ENCODE measurements around the gene RXRG.

Gene RXRG

GRCh38 chr1:165449131-165449530 is 4.2 kb upstream of the RXRG start:
- DNase-seq (ENCODE audit: low read depth): no peak

- DNase-seq (ENCODE audit: low read depth): no peak
These were observed 462 bp upstream of the RXRG start for GRCh38 chr1:165445388-165445787.

GRCh38 chr1:165443539-165444311 is 1.2 kb downstream of the RXRG start:
- no peak for DNase-seq (ENCODE audit: low read depth)

GRCh38 chr1:165442653-165443052 is 2.3 kb downstream of the RXRG start:
- DNase-seq (ENCODE audit: low read depth): no peak

- no peak for DNase-seq (ENCODE audit: low read depth)
These were observed 2.9 kb downstream of the RXRG start for GRCh38 chr1:165442053-165442452.

- no peak for DNase-seq (ENCODE audit: low read depth)
These were observed 3.6 kb downstream of the RXRG start for GRCh38 chr1:165441166-165441880.

- no peak for DNase-seq (ENCODE audit: low read depth)
These were observed 5.6 kb downstream of the RXRG start for GRCh38 chr1:165439330-165439729.

GRCh38 chr1:165436994-165437393 is 7.9 kb downstream of the RXRG start:
- no peak for DNase-seq (ENCODE audit: low read depth)

- DNase-seq (ENCODE audit: low read depth): no peak
These were observed 9.1 kb downstream of the RXRG start for GRCh38 chr1:165435801-165436200.

GRCh38 chr1:165434281-165434680 is 10.6 kb downstream of the RXRG start:
- no peak for DNase-seq (ENCODE audit: low read depth)

- no peak for DNase-seq (ENCODE audit: low read depth)
These were observed 13.8 kb downstream of the RXRG start for GRCh38 chr1:165431079-165431478.

- no peak for DNase-seq (ENCODE audit: low read depth)
These were observed 18.2 kb downstream of the RXRG start for GRCh38 chr1:165426745-165427144.

GRCh38 chr1:165425621-165426020 is 19.3 kb downstream of the RXRG start:
- DNase-seq (ENCODE audit: low read depth): no peak

- no peak for DNase-seq (ENCODE audit: low read depth)
These were observed 20.3 kb downstream of the RXRG start for GRCh38 chr1:165424454-165425216.

- no peak for DNase-seq (ENCODE audit: low read depth)
These were observed 21.8 kb downstream of the RXRG start for GRCh38 chr1:165423136-165423535.

- DNase-seq (ENCODE audit: low read depth): no peak
These were observed 24.3 kb downstream of the RXRG start for GRCh38 chr1:165420655-165421054.

GRCh38 chr1:165419839-165420238 is 25.1 kb downstream of the RXRG start:
- no peak for DNase-seq (ENCODE audit: low read depth)

- DNase-seq (ENCODE audit: low read depth): no peak
These were observed 26.7 kb downstream of the RXRG start for GRCh38 chr1:165418195-165418594.

GRCh38 chr1:165416876-165417275 is 28.1 kb downstream of the RXRG start:
- no peak for DNase-seq (ENCODE audit: low read depth)

- no peak for DNase-seq (ENCODE audit: low read depth)
These were observed 29.9 kb downstream of the RXRG start for GRCh38 chr1:165415068-165415467.

GRCh38 chr1:165414620-165415019 is 30.3 kb downstream of the RXRG start:
- DNase-seq (ENCODE audit: low read depth): no peak

GRCh38 chr1:165411396-165411795 is 33.5 kb downstream of the RXRG start:
- no peak for DNase-seq (ENCODE audit: low read depth)
